MG63 (cell line): ENCODE data around the gene SCG5. TPM values are rescaled to one million over a fixed set of nuclear protein-coding genes. Genes with fewer than 3 reads are reported as not detected.

Source experiments
- DNase-seq: peaks from one replicate; pipeline ENCODE4 v3.0.0-alpha.2; 2020
- H3K27me3 ChIP-seq: fragments of 250-450 bp; sonication (Bioruptor Pico); 2 replicates; pipeline ENCODE4 v1.5.1; 2020; ENCODE audit warnings: mild to moderate bottlenecking, moderate library complexity
- H3K36me3 ChIP-seq: fragments of 250-450 bp; sonication (Bioruptor Pico); 2 replicates; pipeline ENCODE4 v1.5.1; 2020; ENCODE audit warnings: mild to moderate bottlenecking, moderate library complexity
- H3K4me3 ChIP-seq: fragments of 250-450 bp; sonication (Bioruptor Pico); 2 replicates; pipeline ENCODE4 v1.5.1; 2020; ENCODE audit warnings: mild to moderate bottlenecking, moderate library complexity
- H3K9me3 ChIP-seq: fragments of 250-450 bp; sonication (Bioruptor Pico); 2 replicates; pipeline ENCODE4 v1.5.1; 2020; ENCODE audit warnings: mild to moderate bottlenecking, moderate library complexity
- total RNA-seq: library from RNA; depleted of rRNA; stranded (reverse); fragments of >200 nt; shearing (Covaris generic); gene quantifications from 2 replicates; pipeline ENCODE4 v1.2.3, GENCODE V29; 2014; ENCODE audit warnings: low replicate concordance; rRNA removed

Gene SCG5
- total RNA-seq, 1 experiment from 2014 or later, result not detected

DNA sequence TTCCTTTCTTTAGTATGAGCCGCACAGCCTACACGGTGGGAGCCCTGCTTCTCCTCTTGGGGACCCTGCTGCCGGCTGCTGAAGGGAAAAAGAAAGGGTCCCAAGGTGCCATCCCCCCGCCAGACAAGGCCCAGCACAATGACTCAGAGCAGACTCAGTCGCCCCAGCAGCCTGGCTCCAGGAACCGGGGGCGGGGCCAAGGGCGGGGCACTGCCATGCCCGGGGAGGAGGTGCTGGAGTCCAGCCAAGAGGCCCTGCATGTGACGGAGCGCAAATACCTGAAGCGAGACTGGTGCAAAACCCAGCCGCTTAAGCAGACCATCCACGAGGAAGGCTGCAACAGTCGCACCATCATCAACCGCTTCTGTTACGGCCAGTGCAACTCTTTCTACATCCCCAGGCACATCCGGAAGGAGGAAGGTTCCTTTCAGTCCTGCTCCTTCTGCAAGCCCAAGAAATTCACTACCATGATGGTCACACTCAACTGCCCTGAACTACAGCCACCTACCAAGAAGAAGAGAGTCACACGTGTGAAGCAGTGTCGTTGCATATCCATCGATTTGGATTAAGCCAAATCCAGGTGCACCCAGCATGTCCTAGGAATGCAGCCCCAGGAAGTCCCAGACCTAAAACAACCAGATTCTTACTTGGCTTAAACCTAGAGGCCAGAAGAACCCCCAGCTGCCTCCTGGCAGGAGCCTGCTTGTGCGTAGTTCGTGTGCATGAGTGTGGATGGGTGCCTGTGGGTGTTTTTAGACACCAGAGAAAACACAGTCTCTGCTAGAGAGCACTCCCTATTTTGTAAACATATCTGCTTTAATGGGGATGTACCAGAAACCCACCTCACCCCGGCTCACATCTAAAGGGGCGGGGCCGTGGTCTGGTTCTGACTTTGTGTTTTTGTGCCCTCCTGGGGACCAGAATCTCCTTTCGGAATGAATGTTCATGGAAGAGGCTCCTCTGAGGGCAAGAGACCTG, 89.5 kb downstream of the SCG5 start:
- DNase-seq, result no peak
- H3K4me3 ChIP-seq, result no peak overlapping the region
- peaks cover 8% of the 10 kb centered on the region; the same call in 1 of the 2 replicates for H3K36me3 ChIP-seq
- H3K9me3 ChIP-seq, result no peaks in the 10 kb centered on the region
- H3K27me3 ChIP-seq, result no peaks in the 10 kb centered on the region

DNA sequence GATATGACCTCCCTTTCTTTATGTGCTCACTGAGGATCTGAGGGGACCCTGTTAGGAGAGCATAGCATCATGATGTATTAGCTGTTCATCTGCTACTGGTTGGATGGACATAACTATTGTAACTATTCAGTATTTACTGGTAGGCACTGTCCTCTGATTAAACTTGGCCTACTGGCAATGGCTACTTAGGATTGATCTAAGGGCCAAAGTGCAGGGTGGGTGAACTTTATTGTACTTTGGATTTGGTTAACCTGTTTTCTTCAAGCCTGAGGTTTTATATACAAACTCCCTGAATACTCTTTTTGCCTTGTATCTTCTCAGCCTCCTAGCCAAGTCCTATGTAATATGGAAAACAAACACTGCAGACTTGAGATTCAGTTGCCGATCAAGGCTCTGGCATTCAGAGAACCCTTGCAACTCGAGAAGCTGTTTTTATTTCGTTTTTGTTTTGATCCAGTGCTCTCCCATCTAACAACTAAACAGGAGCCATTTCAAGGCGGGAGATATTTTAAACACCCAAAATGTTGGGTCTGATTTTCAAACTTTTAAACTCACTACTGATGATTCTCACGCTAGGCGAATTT, 91.2 kb downstream of the SCG5 start:
- H3K9me3 ChIP-seq, result no peaks in the 10 kb centered on the region
- H3K4me3 ChIP-seq, result no peak overlapping the region
- no peak for DNase-seq
- H3K36me3 ChIP-seq, result peaks cover 7% of the 10 kb centered on the region; the same call in 1 of the 2 replicates
- no peaks in the 10 kb centered on the region for H3K27me3 ChIP-seq

- Histone ChIP-seq H3K36me3 (peaks cover 7% of the 10 kb centered on the region; the same call in 1 of the 2 replicates), H3K27me3 (no peaks in the 10 kb centered on the region)
These were observed 91.8 kb downstream of the SCG5 start for GRCh38 chr15:32733281-32733680.

DNA sequence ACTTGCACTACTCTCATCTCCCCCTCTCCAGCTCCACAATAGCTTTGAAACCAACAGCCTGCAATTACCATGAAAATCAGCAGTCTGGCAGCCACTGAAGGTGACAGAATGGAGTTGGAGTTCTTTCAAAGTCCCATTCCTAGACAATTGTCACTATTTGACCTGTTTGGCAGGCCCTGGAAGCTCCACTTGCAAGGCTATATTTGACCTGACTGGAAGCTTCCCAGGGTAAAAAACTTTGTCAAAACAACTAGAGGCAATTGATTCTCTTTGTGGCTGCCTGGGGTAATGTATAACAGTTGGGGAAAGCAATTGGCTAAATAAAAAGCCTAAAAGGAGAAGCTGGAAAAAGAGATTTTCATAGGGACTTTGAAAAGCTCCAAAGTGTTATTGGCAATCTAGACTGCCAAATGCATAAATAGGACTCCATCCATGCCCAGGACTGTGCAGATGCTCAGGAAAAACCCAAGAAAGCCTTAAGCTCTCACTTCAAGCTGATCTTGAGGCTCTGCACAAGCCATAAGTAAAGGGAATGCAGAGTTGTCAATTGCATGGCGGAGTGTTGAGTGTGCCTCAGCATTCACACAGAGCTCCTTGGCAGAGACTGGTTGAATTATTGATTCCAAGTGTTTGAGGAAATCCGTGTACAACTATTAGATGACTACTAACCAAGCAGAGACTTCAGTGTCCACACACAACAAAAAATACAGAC, 94.6 kb downstream of the SCG5 start:
- no peak for DNase-seq
- H3K4me3 ChIP-seq, result no peak overlapping the region
- H3K27me3 ChIP-seq, result no peaks in the 10 kb centered on the region
- peaks cover 7% of the 10 kb centered on the region; the same call in 1 of the 2 replicates for H3K36me3 ChIP-seq
- H3K9me3 ChIP-seq, result no peaks in the 10 kb centered on the region

More at GRCh38 chr15:32733281-32733680, 91.8 kb downstream of the SCG5 start:
- Histone ChIP-seq H3K9me3 (no peaks in the 10 kb centered on the region), H3K4me3 (no peak overlapping the region)
- DNase-seq, result no peak

GRCh38 chr15:32736701-32737061, 95.2 kb downstream of the SCG5 start:
- H3K9me3 ChIP-seq, result 0 out of 2 replicates have a peak, but pooled peaks cover 3% of the 10 kb centered on the region
- peaks cover 7% of the 10 kb centered on the region; the same call in 1 of the 2 replicates for H3K36me3 ChIP-seq
- no peaks in the 10 kb centered on the region for H3K27me3 ChIP-seq
- no peak overlapping the region for H3K4me3 ChIP-seq
- DNase-seq, result no peak

- no peaks in the 10 kb centered on the region for H3K27me3 ChIP-seq
- 0 out of 2 replicates have a peak, but pooled peaks cover 3% of the 10 kb centered on the region for H3K9me3 ChIP-seq
- no peak for DNase-seq
- peaks cover 7% of the 10 kb centered on the region; the same call in 1 of the 2 replicates for H3K36me3 ChIP-seq
- H3K4me3 ChIP-seq, result no peak overlapping the region
These were observed 95.8 kb downstream of the SCG5 start for GRCh38 chr15:32737304-32737703.

- Histone ChIP-seq H3K9me3 (peaks cover 3% of the 10 kb centered on the region; the same call in 1 of the 2 replicates), H3K27me3 (no peaks in the 10 kb centered on the region), H3K36me3 (peaks cover 4% of the 10 kb centered on the region; the same call in 1 of the 2 replicates), H3K4me3 (no peak overlapping the region)
- DNase-seq, result no peak
These were observed 97.2 kb downstream of the SCG5 start for GRCh38 chr15:32738666-32739065.

GRCh38 chr15:32739522-32740063, 98.1 kb downstream of the SCG5 start:
- Histone ChIP-seq H3K4me3 (no peak overlapping the region), H3K27me3 (no peaks in the 10 kb centered on the region), H3K9me3 (peaks cover 3% of the 10 kb centered on the region; the same call in 1 of the 2 replicates), H3K36me3 (peaks cover under 1% of the 10 kb centered on the region; the same call in 1 of the 2 replicates)
- DNase-seq, result no peak

GRCh38 chr15:32743411-32744140, 102.1 kb downstream of the SCG5 start:
- peak; percentile 79 for DNase-seq
- no peaks in the 10 kb centered on the region for H3K27me3 ChIP-seq
- no peak overlapping the region for H3K4me3 ChIP-seq
- no peaks in the 10 kb centered on the region for H3K36me3 ChIP-seq
- H3K9me3 ChIP-seq, result peaks cover 3% of the 10 kb centered on the region

- H3K27me3 ChIP-seq, result no peaks in the 10 kb centered on the region
- H3K4me3 ChIP-seq, result no peak overlapping the region
- H3K36me3 ChIP-seq, result no peaks in the 10 kb centered on the region
- peaks cover 3% of the 10 kb centered on the region for H3K9me3 ChIP-seq
- no peak for DNase-seq
These were observed 104.8 kb downstream of the SCG5 start for GRCh38 chr15:32746116-32746857.

Other genes with a start within 250 kb of the SCG5 start
- gene GOLGA8K, start 238.4 kb upstream of the SCG5 start, total RNA-seq, result 2.7 TPM in 1 of 2 replicates, not detected in the other
- gene GOLGA8O, start 186.1 kb upstream of the SCG5 start, total RNA-seq, result not detected in 2 replicates
- gene GOLGA8N, start 48.3 kb upstream of the SCG5 start, total RNA-seq, result 0.63 and 0.69 TPM in 2 replicates
- 18.0 and 27.8 TPM in 2 replicates for gene ARHGAP11A, start 26.2 kb upstream of the SCG5 start, total RNA-seq
- 27.3 and 30.7 TPM in 2 replicates for gene GREM1, start 76.3 kb downstream of the SCG5 start, total RNA-seq